ENCODE data around the gene RPS10. TPM values are rescaled to one million over a fixed set of nuclear protein-coding genes. Genes with fewer than 3 reads are reported as not detected.

RPS10 gene
- total and polyA plus RNA-seq, 8 donors: 371 to 4,063 (median 2,070) TPM

DNA sequence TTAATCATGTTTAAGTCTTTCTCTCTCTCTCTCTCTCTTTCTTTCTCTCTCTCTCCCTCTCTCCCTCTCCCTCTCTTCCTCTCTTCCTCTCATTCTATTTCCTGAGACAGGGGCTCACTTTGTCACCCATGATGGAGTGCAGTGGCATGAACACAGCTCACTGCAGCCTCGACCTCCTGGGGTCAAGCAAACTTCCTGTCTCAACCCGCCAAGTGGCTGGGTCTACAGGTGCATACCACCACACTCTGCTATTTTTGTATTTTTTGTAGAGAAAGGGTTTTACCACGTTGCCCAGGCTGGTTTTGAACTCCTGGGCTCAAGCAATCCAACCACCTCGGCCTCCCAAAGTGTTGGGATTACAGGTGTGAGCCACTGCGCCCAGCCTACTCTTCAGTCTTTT lies 15.7 kb upstream of the RPS10 start:
- H3K4me3 ChIP-seq: no peak overlapping the region
- no peak for DNase-seq
- H3K4me1 ChIP-seq: no peaks in the 10 kb centered on the region
- H3K27me3 ChIP-seq: no peaks in the 10 kb centered on the region
- TF ChIP-seq, protein P1, sequence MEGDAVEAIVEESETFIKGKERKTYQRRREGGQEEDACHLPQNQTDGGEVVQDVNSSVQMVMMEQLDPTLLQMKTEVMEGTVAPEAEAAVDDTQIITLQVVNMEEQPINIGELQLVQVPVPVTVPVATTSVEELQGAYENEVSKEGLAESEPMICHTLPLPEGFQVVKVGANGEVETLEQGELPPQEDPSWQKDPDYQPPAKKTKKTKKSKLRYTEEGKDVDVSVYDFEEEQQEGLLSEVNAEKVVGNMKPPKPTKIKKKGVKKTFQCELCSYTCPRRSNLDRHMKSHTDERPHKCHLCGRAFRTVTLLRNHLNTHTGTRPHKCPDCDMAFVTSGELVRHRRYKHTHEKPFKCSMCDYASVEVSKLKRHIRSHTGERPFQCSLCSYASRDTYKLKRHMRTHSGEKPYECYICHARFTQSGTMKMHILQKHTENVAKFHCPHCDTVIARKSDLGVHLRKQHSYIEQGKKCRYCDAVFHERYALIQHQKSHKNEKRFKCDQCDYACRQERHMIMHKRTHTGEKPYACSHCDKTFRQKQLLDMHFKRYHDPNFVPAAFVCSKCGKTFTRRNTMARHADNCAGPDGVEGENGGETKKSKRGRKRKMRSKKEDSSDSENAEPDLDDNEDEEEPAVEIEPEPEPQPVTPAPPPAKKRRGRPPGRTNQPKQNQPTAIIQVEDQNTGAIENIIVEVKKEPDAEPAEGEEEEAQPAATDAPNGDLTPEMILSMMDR (IDR thresholded peaks at IDR 0.05): no peak
- TF ChIP-seq POLR2A (IDR thresholded peaks at IDR 0.05): no peak
- H3K9me3 ChIP-seq: peaks cover 0 to 5% (median 0%) of the 10 kb centered on the region in 4 donors
- 51 to 63% (median 61%) methylated on average over 5 of the region's 5 CpGs for WGBS, 5 donors
- intact Hi-C loops (cut with DNase I; ENCODE audit: low total_unique reads): no loop called here
- H3K27ac ChIP-seq: no peak overlapping the region
- no peaks in the 10 kb centered on the region for H3K36me3 ChIP-seq

DNA sequence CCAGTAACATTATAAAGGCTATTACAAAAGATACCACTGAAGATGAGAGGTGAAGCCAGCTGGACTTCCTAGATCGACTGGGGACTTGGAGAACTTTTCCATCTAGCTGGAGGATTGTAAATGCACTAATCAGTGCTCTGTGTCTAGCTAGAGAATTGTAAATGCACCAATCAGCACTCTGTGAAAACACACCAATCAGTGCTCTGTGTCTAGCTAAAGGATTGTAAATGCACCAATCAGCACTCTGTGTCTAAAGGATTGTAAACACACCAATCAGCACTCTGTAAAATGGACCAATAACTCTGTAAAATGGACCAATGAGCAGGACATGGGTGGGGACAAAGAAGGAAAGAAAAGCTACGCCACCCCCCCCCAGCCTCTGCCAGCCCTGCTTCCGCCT lies 13.6 kb upstream of the RPS10 start:
- TF ChIP-seq POLR2A (IDR thresholded peaks at IDR 0.05): no peak
- TF ChIP-seq, protein P1 (IDR thresholded peaks at IDR 0.05): no peak
- TF ChIP-seq EP300 (IDR thresholded peaks at IDR 0.05): no peak
- TF ChIP-seq POLR2AphosphoS5 (IDR thresholded peaks at IDR 0.05): no peak
- Histone ChIP-seq H3K9me3 (peaks cover 0 to 5% (median 0%) of the 10 kb centered on the region in 4 donors), H3K4me3 (no peak overlapping the region), H3K27ac (no peak overlapping the region), H3K27me3 (no peaks in the 10 kb centered on the region), H3K4me1 (no peaks in the 10 kb centered on the region), H3K36me3 (no peaks in the 10 kb centered on the region)
- intact Hi-C loops (cut with DNase I; ENCODE audit: low total_unique reads): no loop called here
- no peak for DNase-seq
- 85 to 98% (median 97%) methylated on average over 3 of the region's 3 CpGs for WGBS, 5 donors

DNA sequence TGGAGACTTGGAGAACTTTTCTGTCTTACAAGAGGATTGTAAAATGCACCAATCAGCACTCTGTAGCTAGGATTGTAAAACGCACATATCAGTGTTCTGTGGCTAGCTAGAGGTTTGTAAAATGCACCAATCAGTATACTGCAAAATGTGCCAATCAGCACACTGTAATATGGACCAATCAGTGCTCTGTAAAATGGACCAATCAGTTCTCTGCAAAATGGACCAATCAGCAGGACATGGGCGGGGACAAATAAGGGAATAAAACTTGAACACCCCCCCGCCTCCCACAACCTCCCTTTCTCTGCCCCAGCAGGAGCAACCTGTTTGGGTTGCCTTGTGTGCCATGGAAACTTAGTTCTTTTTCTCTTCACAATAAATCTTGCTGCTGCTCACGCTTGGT lies 12.8 kb upstream of the RPS10 start:
- no peak for TF ChIP-seq POLR2AphosphoS5 (IDR thresholded peaks at IDR 0.05)
- no peak for TF ChIP-seq EP300 (IDR thresholded peaks at IDR 0.05)
- no peak for TF ChIP-seq POLR2A (IDR thresholded peaks at IDR 0.05)
- TF ChIP-seq, protein P1 (IDR thresholded peaks at IDR 0.05): no peak
- 55 to 72% (median 58%) methylated on average over 4 of the region's 4 CpGs for WGBS, 5 donors
- intact Hi-C loops (cut with DNase I; ENCODE audit: low total_unique reads): no loop called here

DNA sequence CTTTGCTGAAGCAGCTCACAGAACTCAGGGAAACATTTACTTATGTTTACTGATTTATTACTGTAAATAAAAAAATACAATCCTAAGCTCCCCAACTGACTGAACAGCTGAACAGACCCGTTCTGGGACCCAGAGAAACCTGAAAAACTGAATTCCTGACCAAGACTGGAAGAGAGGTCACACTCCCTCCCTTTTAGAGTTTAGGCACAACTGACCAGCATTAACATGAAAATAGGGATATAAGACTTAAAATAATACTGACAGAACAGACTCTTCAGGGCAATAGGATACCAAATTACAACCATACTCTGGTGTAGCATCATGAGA lies 11.7 kb upstream of the RPS10 start:
- intact Hi-C loops (cut with DNase I; ENCODE audit: low total_unique reads): no loop called here
- WGBS, 5 donors: 38 to 58% (median 54%) methylated on average over 1 of the region's 1 CpG

More for the DNA sequence above, 12.8 kb upstream of the RPS10 start:
- Histone ChIP-seq H3K4me3 (no peak overlapping the region), H3K9me3 (peaks cover 0 to 5% (median 0%) of the 10 kb centered on the region in 4 donors), H3K27me3 (no peaks in the 10 kb centered on the region), H3K4me1 (no peaks in the 10 kb centered on the region), H3K27ac (no peak overlapping the region), H3K36me3 (no peaks in the 10 kb centered on the region)
- no peak for DNase-seq

More for the DNA sequence above, 11.7 kb upstream of the RPS10 start:
- Histone ChIP-seq H3K9me3 (peaks cover 0 to 5% (median 0%) of the 10 kb centered on the region in 4 donors), H3K36me3 (no peaks in the 10 kb centered on the region), H3K27ac (no peak overlapping the region), H3K4me3 (no peak overlapping the region), H3K4me1 (no peaks in the 10 kb centered on the region), H3K27me3 (no peaks in the 10 kb centered on the region)
- no peak for DNase-seq
- TF ChIP-seq, protein P1 (IDR thresholded peaks at IDR 0.05): no peak
- TF ChIP-seq POLR2AphosphoS5 (IDR thresholded peaks at IDR 0.05): no peak
- no peak for TF ChIP-seq EP300 (IDR thresholded peaks at IDR 0.05)
- TF ChIP-seq POLR2A (IDR thresholded peaks at IDR 0.05): no peak

Measured in stomach (tissue), 9 donors.